Endothelial cell of umbilical vein (primary cell): ENCODE measurements around the gene FZD2. TPM values are rescaled to one million over a fixed set of nuclear protein-coding genes. Genes with fewer than 3 reads are reported as not detected.
A peak's percentile ranks its signal among the peaks of the same experiment; 100 is the strongest.

Source experiments
- BruUV-seq: library from RNA; stranded (reverse); fragments of 400-500 nt; replicated peaks from 2 replicates; lab custom pipeline; 2021; lab: Mats Ljungman, UMichigan
- CTCF ChIA-PET: fragments of 300-600, 350-600 bp; sonication (Branson Sonifier 250); formaldehyde crosslinking; loops from one replicate; lab custom pipeline; 2021; ENCODE audit warnings: antibody characterized with exemption, inconsistent platforms; lab: Charles Lee
- POLR2A ChIA-PET: fragments of 300-600, 350-600 bp; sonication (Branson Sonifier 250); formaldehyde crosslinking; loops from one replicate; lab custom pipeline; 2021; ENCODE audit warnings: antibody characterized with exemption, inconsistent platforms; lab: Charles Lee
- DNase-seq: peaks from one replicate; pipeline ENCODE4 v3.0.0-alpha.2; 2011; ENCODE audit warnings: low read depth, low spot score
- FAIRE-seq: peaks from 2 replicates; lab custom pipeline; 2011; peaks lifted over from hg19 to GRCh38; lab: Jason Lieb, UNC
- H2AFZ ChIP-seq: 2 replicates; pipeline ENCODE4 v1.6.0; 2012; ENCODE audit warnings: low read depth, low read length, control low read depth, inconsistent platforms
- H3K27ac ChIP-seq: 2 replicates; pipeline ENCODE4 v1.5.1; 2011; ENCODE audit warnings: low read depth, mild to moderate bottlenecking, control low read depth, low read length, moderate library complexity; ENCODE audit not compliant: insufficient read depth
- H3K27me3 ChIP-seq, 2 experiments: 2 replicates each; pipeline versions ENCODE4 v1.6.0 to v1.6.1; 2011; ENCODE audit warnings: low read length in 2 of 2, mixed read lengths in 1 of 2; ENCODE audit not compliant: control insufficient read depth in 2 of 2, insufficient read depth in 2 of 2
- H3K36me3 ChIP-seq, 2 experiments: 2 replicates in 1 of 2; 3 replicates in 1 of 2; pipeline ENCODE4 v1.5.1; 2011; ENCODE audit warnings: low read length in 2 of 2, mild to moderate bottlenecking in 1 of 2, moderate library complexity in 1 of 2; ENCODE audit not compliant: control insufficient read depth in 2 of 2, insufficient read depth in 2 of 2; ENCODE audit errors: extremely low read depth in 1 of 2
- H3K4me1 ChIP-seq: 3 replicates; pipeline ENCODE4 v1.5.1; 2011; ENCODE audit warnings: mild to moderate bottlenecking, low read length; ENCODE audit not compliant: control insufficient read depth, insufficient read depth; ENCODE audit errors: extremely low read depth
- H3K4me2 ChIP-seq: 2 replicates; pipeline ENCODE4 v1.6.1; 2011; ENCODE audit warnings: low read length, control low read depth, mixed read lengths; ENCODE audit not compliant: insufficient read depth
- H3K4me3 ChIP-seq, 3 experiments: fragments of 200-600 bp in 1 of 3; sonication (generic), shearing (Covaris generic) in 1 of 3; replicated peaks in 1 of 3; 2 replicates each; pipeline ENCODE4 v1.5.1; 2011 to 2016; ENCODE audit warnings: control low read depth in 3 of 3, low read length in 3 of 3, mild to moderate bottlenecking in 2 of 3, inconsistent platforms in 1 of 3, low read depth in 1 of 3, moderate library complexity in 1 of 3; ENCODE audit not compliant: insufficient read depth in 1 of 3
- H3K79me2 ChIP-seq: 2 replicates; pipeline ENCODE4 v1.6.0; 2012; ENCODE audit warnings: low read length, inconsistent platforms; ENCODE audit not compliant: control insufficient read depth, insufficient read depth
- H3K9ac ChIP-seq: replicated peaks from 2 replicates; pipeline ENCODE3; 2011; ENCODE audit warnings: low read length, control low read depth; ENCODE audit not compliant: insufficient read depth; ENCODE audit errors: extremely low read depth
- H3K9me1 ChIP-seq: replicated peaks from 3 replicates; pipeline ENCODE4 v1.6.0; 2011; ENCODE audit warnings: mild to moderate bottlenecking, low read length; ENCODE audit not compliant: control insufficient read depth, insufficient read depth; ENCODE audit errors: extremely low read depth
- H3K9me3 ChIP-seq: replicated peaks from 2 replicates; pipeline ENCODE4 v1.5.1; 2012; ENCODE audit warnings: low read length, inconsistent platforms; ENCODE audit not compliant: control insufficient read depth, insufficient read depth
- H4K20me1 ChIP-seq: replicated peaks from 2 replicates; pipeline ENCODE3; 2011; ENCODE audit warnings: mild to moderate bottlenecking, low read length; ENCODE audit not compliant: control insufficient read depth, insufficient read depth; ENCODE audit errors: extremely low read depth
- CTCF ChIP-seq, 2 donors: IDR thresholded peaks; 1 replicate in 1 of 2; 2 replicates in 1 of 2; pipeline ENCODE4 v1.5.1; 2011; ENCODE audit warnings: low read length in 2 of 2, mild to moderate bottlenecking in 2 of 2, moderate library complexity in 2 of 2, control low read depth in 1 of 2, inconsistent platforms in 1 of 2, low read depth in 1 of 2; ENCODE audit not compliant: insufficient read depth in 1 of 2; ENCODE audit errors: extremely low read depth in 1 of 2
- EZH2 ChIP-seq: IDR thresholded peaks from 2 replicates; pipeline ENCODE4 v1.6.1; 2012; ENCODE audit warnings: borderline replicate concordance, low read depth, mild to moderate bottlenecking, moderate library complexity, low read length, inconsistent platforms; ENCODE audit not compliant: severe bottlenecking
- FOS ChIP-seq: IDR thresholded peaks from 2 replicates; pipeline ENCODE4 v1.6.1; 2011; ENCODE audit warnings: mild to moderate bottlenecking, low read length, moderate library complexity, borderline replicate concordance; ENCODE audit not compliant: insufficient read depth
- GATA2 ChIP-seq: IDR thresholded peaks from 2 replicates; pipeline ENCODE4 v1.7.0; 2011; ENCODE audit warnings: low read depth, mild to moderate bottlenecking, moderate library complexity, mixed read lengths, low read length; ENCODE audit not compliant: insufficient read length, insufficient read depth
- JUN ChIP-seq: IDR thresholded peaks from 2 replicates; pipeline ENCODE4 v1.6.1; 2011; ENCODE audit warnings: borderline replicate concordance, low read depth; ENCODE audit not compliant: insufficient read length, insufficient read depth
- MAX ChIP-seq: IDR thresholded peaks from 2 replicates; pipeline ENCODE4 v1.6.1; 2011; ENCODE audit not compliant: insufficient read depth, insufficient read length
- MYC ChIP-seq: IDR thresholded peaks from one replicate; pipeline ENCODE4 v1.6.1; 2011; ENCODE audit warnings: mild to moderate bottlenecking, low read depth, low read length
- POLR2A ChIP-seq: IDR thresholded peaks from 2 replicates; pipeline ENCODE4 v1.6.1; 2012; ENCODE audit warnings: low read depth, mild to moderate bottlenecking, control low read depth, low read length
- POLR2AphosphoS5 ChIP-seq: IDR thresholded peaks from 2 replicates; pipeline ENCODE4 v1.6.1; 2012; ENCODE audit warnings: low read depth, mild to moderate bottlenecking, control low read depth, low read length, moderate library complexity; ENCODE audit not compliant: insufficient read depth
- dilution Hi-C: fragments of 300-500 bp; cut with MboI; formaldehyde crosslinking; loops from one replicate; pipeline ENCODE4 v1.15.0; 2019; ENCODE audit warnings: low sequenced_read_pairs; ENCODE audit not compliant: extremely low pct_ligation_motif_present
- intact Hi-C: fragments of 100-400 bp; cut with micrococcal nuclease; formaldehyde crosslinking; loops from one replicate; pipeline ENCODE4 v1.10.0; 2022
- polyA plus RNA-seq, 4 experiments: library from polyadenylated mRNA; depleted of rRNA in 3 of 4; stranded (reverse) in 3 of 4; unstranded in 1 of 4; fragments of >200 nt; gene quantifications; 2 replicates each; pipeline versions ENCODE4 v1.2.1 to v1.2.3, GENCODE V29; 2011 to 2012; ENCODE audit warnings: missing spikeins in 1 of 4
- total RNA-seq: library from RNA; stranded (reverse); gene quantifications from 2 replicates; pipeline ENCODE4 v1.2.3, GENCODE V29; 2021

The FZD2 gene
- total and polyA plus RNA-seq, 2 donors (not counting 3 experiments of a cell fraction or from before 2014, with no cell fraction given): 5.8 to 14.0 TPM

GRCh38 chr17:44555099-44555498, 2.2 kb upstream of the FZD2 start:
- H3K4me3 ChIP-seq: no peak overlapping the region
- dilution Hi-C loops (no loop called here), intact Hi-C loops (no loop called here)
- FAIRE-seq (peak; percentile 24), DNase-seq (no peak)
- no peaks in the 10 kb centered on the region for H3K9me1 ChIP-seq
- CTCF ChIA-PET: interaction anchor here (0.6 to 3.7 kb wide), 3 partner anchors 21 to 218 kb away, joined by 3 to 23 read pairs (median 4); no protein-coding TSS in a partner anchor
- H4K20me1 ChIP-seq: no peaks in the 10 kb centered on the region
- H3K9ac ChIP-seq: no peak overlapping the region
- POLR2A ChIA-PET: no interaction called here
- TF ChIP-seq CTCF (IDR thresholded peaks at IDR 0.05; ENCODE audit: extremely low read depth in 1 of 2, insufficient read depth in 1 of 2, low read depth in 1 of 2, low read length in 2 of 2): no peak
- no peak for TF ChIP-seq MAX
- no peak for TF ChIP-seq POLR2A
- no peak for TF ChIP-seq FOS
- no peak for TF ChIP-seq JUN
- TF ChIP-seq MYC: no peak
- no peak for TF ChIP-seq EZH2
- TF ChIP-seq POLR2AphosphoS5: no peak
- TF ChIP-seq GATA2: no peak
- peaks cover 7% of the 10 kb centered on the region for H3K4me1 ChIP-seq
- H3K27me3 ChIP-seq: peaks cover 13 to 22% of the 10 kb centered on the region in 2 experiments
- H3K79me2 ChIP-seq: no peaks in the 10 kb centered on the region
- BruUV-seq: no TSS peak
- no peaks in the 10 kb centered on the region for H3K36me3 ChIP-seq
- no peaks in the 10 kb centered on the region for H3K9me3 ChIP-seq
- H3K27ac ChIP-seq: no peak overlapping the region
- no peak overlapping the region for H3K4me2 ChIP-seq
- no peak overlapping the region for H2AFZ ChIP-seq
